K562 (cell line): ENCODE results near the gene KCNC3. TPM values are rescaled to one million over a fixed set of nuclear protein-coding genes. Genes with fewer than 3 reads are reported as not detected.
A peak's percentile ranks its signal among the peaks of the same experiment; 100 is the strongest.

Experiments
- ARID1B ChIP-seq: fragments of 450-650 bp; IDR thresholded peaks from 2 replicates; pipeline ENCODE4 v1.6.1; 2016; ENCODE audit warnings: antibody characterized with exemption, mild to moderate bottlenecking, inconsistent platforms
- BRCA1 ChIP-seq, 2 experiments: fragments of 450-650 bp in 1 of 2; sonication (generic) in 1 of 2; formaldehyde crosslinking in 1 of 2; IDR thresholded peaks; 2 replicates each; pipeline versions ENCODE4 v1.5.0 to v1.6.1; 2017 to 2020; ENCODE audit warnings: mild to moderate bottlenecking in 1 of 2, missing genetic modification reagents in 1 of 2
- CHD4 ChIP-seq: fragments of 200-600 bp; sonication (generic); IDR thresholded peaks from 3 replicates; pipeline ENCODE4 v1.6.1; 2012; ENCODE audit warnings: low read depth, mild to moderate bottlenecking, mixed read lengths, low read length, inconsistent platforms; ENCODE audit not compliant: insufficient read depth, insufficient replicate concordance, poor library complexity, severe bottlenecking
- CSDE1 ChIP-seq, 2 experiments: fragments of 450-650 bp; IDR thresholded peaks; 2 replicates each; pipeline ENCODE4 v1.6.1; 2016; ENCODE audit warnings: mild to moderate bottlenecking in 1 of 2
- MECOM ChIP-seq: fragments of 250-450 bp; sonication (Bioruptor Pico); IDR thresholded peaks from 2 replicates; pipeline ENCODE4 v1.8.0; 2022; ENCODE audit warnings: inconsistent platforms
- NFXL1 ChIP-seq: fragments of 450-650 bp; formaldehyde crosslinking; IDR thresholded peaks from 2 replicates; pipeline ENCODE4 v1.4.0; 2021; ENCODE audit warnings: mild to moderate bottlenecking
- SMARCA4 ChIP-seq: fragments of 450-650 bp; IDR thresholded peaks from 2 replicates; pipeline ENCODE4 v1.6.1; 2016
- ZSCAN29 ChIP-seq: fragments of 450-650 bp; IDR thresholded peaks from 2 replicates; pipeline ENCODE4 v1.6.1; 2017
- polyA plus RNA-seq, 8 experiments: library from polyadenylated mRNA; depleted of rRNA in 4 of 8; stranded (reverse) in 5 of 8; unstranded in 3 of 8; fragments of >200 nt; fragmentation: Nextera tagmentation in 2 of 8; fragmentation: Illumina TruSeq in 1 of 8; extraction: Ambion mirVana in 2 of 8; extraction: Trizol in 1 of 8; gene quantifications; 2 replicates each; pipeline versions ENCODE4 v1.2.1 to v1.2.3, GENCODE V29; 2011 to 2014; ENCODE audit warnings: inconsistent platforms in 1 of 8, missing spikeins in 1 of 8
- total RNA-seq, 7 experiments: library from RNA; depleted of rRNA in 6 of 7; stranded (reverse); fragments of >200 nt in 6 of 7; fragmentation: Illumina TruSeq in 2 of 7; extraction: Trizol in 2 of 7; gene quantifications; 2 replicates each; pipeline versions ENCODE4 v1.2.1 to v1.2.3, GENCODE V29; 2011 to 2021; ENCODE audit warnings: low replicate concordance in 1 of 7
- TF ChIP-seq, protein P1 (sequence below): sonication (generic); formaldehyde crosslinking; IDR thresholded peaks from 2 replicates; pipeline ENCODE4 v1.8.1; 2023; ENCODE audit warnings: missing genetic modification reagents, mild to moderate bottlenecking, borderline replicate concordance
- TF ChIP-seq, protein P2 (sequence below), 2 experiments: fragments of 450-650 bp in 1 of 2; sonication (generic) in 1 of 2; formaldehyde crosslinking; conservative IDR thresholded peaks; 2 replicates each; pipeline versions ENCODE4 v1.4.0 to v1.8.1; 2020 to 2022; ENCODE audit warnings: mild to moderate bottlenecking in 1 of 2, missing genetic modification reagents in 1 of 2
- TF ChIP-seq, protein P3 (sequence below): sonication (generic); formaldehyde crosslinking; IDR thresholded peaks from 2 replicates; pipeline ENCODE4 v1.8.0; 2022; ENCODE audit warnings: mild to moderate bottlenecking, low read depth, missing genetic modification reagents
- TF ChIP-seq, protein P4 (sequence below): fragments of 450-650 bp; IDR thresholded peaks from 2 replicates; pipeline ENCODE4 v1.6.1; 2016; ENCODE audit warnings: low read depth, mild to moderate bottlenecking, moderate library complexity
- TF ChIP-seq, protein P5 (sequence below): fragments of 250-450 bp; sonication (Bioruptor Pico); IDR thresholded peaks from 2 replicates; pipeline ENCODE4 v1.5.0; 2022; ENCODE audit warnings: mild to moderate bottlenecking
- TF ChIP-seq, protein P6 (sequence below): sonication (generic); formaldehyde crosslinking; IDR thresholded peaks from 2 replicates; pipeline ENCODE4 v1.8.1; 2023; ENCODE audit warnings: mild to moderate bottlenecking, missing genetic modification reagents

KCNC3 gene
- total and polyA plus RNA-seq, 9 of the 15 experiments (the other 6 are each of a cell fraction or from before 2014, with no cell fraction given): 0.03 to 26.2 (median 2.0) TPM

DNA sequence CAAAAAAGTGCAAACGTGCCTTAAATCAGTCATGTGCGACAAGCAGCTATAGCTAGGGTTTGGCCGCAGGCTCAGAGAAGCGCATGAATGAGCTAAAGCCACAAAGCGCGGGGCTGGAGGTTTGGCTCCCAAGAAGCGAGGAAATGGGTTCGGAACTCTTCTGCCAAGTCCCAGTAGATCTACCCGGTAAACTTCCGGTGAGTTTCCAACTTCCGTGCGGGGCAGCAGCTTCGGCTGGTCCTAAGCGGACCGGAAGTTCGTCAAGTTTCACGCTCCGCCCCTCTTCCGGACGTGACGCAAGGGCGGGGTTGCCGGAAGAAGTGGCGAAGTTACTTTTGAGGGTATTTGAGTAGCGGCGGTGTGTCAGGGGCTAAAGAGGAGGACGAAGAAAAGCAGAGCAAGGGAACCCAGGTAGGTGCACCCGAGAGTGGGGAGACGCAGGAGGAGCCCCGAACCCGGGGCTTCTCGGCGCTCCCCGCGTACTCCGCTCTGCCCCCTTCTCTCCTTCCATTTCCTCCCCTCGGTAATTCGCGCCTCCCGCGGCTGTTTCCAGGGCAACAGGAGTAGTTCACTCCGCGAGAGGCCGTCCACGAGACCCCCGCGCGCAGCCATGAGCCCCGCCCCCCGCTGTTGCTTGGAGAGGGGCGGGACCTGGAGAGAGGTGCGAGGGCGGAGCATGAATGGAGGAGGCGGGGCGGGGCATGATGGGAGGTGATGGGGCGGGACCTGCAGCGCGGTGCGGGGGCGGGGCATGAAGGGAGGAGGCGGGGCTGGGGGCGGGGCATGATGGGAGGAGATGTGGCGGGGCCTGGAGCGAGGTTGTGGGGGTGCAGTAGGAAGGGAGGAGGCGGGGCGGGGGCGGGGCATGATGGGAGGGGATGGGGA lies 47.2 kb upstream of the KCNC3 start, which contains the start of gene NR1H2 (continued):
- TF ChIP-seq, protein P1, sequence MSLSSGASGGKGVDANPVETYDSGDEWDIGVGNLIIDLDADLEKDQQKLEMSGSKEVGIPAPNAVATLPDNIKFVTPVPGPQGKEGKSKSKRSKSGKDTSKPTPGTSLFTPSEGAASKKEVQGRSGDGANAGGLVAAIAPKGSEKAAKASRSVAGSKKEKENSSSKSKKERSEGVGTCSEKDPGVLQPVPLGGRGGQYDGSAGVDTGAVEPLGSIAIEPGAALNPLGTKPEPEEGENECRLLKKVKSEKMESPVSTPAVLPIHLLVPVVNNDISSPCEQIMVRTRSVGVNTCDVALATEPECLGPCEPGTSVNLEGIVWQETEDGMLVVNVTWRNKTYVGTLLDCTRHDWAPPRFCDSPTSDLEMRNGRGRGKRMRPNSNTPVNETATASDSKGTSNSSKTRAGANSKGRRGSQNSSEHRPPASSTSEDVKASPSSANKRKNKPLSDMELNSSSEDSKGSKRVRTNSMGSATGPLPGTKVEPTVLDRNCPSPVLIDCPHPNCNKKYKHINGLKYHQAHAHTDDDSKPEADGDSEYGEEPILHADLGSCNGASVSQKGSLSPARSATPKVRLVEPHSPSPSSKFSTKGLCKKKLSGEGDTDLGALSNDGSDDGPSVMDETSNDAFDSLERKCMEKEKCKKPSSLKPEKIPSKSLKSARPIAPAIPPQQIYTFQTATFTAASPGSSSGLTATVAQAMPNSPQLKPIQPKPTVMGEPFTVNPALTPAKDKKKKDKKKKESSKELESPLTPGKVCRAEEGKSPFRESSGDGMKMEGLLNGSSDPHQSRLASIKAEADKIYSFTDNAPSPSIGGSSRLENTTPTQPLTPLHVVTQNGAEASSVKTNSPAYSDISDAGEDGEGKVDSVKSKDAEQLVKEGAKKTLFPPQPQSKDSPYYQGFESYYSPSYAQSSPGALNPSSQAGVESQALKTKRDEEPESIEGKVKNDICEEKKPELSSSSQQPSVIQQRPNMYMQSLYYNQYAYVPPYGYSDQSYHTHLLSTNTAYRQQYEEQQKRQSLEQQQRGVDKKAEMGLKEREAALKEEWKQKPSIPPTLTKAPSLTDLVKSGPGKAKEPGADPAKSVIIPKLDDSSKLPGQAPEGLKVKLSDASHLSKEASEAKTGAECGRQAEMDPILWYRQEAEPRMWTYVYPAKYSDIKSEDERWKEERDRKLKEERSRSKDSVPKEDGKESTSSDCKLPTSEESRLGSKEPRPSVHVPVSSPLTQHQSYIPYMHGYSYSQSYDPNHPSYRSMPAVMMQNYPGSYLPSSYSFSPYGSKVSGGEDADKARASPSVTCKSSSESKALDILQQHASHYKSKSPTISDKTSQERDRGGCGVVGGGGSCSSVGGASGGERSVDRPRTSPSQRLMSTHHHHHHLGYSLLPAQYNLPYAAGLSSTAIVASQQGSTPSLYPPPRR: no peak
- TF ChIP-seq CSDE1 (IDR thresholded peaks at IDR 0.05) (no peak), NFXL1 (CRISPR knock-in tag) (no peak), SMARCA4 (no peak; the same call in 1 of the 2 replicates), MECOM (CRISPR knock-in tag) (no peak; the same call in 1 of the 2 replicates), BRCA1 (IDR thresholded peaks at IDR 0.05) (no peak), BRCA1 (CRISPR knock-in tag; IDR thresholded peaks at IDR 0.05) (no peak), ARID1B (peak; percentile 20; the same call in 1 of the 2 replicates), ZSCAN29 (no peak), CHD4 (no peak)
- TF ChIP-seq, protein P2, sequence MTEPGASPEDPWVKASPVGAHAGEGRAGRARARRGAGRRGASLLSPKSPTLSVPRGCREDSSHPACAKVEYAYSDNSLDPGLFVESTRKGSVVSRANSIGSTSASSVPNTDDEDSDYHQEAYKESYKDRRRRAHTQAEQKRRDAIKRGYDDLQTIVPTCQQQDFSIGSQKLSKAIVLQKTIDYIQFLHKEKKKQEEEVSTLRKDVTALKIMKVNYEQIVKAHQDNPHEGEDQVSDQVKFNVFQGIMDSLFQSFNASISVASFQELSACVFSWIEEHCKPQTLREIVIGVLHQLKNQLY (CRISPR knock-in tag; conservative IDR thresholded peaks at IDR 0.05): peak; percentile 51 to 64; a peak in 1 of 4 replicates
- TF ChIP-seq, protein P3, sequence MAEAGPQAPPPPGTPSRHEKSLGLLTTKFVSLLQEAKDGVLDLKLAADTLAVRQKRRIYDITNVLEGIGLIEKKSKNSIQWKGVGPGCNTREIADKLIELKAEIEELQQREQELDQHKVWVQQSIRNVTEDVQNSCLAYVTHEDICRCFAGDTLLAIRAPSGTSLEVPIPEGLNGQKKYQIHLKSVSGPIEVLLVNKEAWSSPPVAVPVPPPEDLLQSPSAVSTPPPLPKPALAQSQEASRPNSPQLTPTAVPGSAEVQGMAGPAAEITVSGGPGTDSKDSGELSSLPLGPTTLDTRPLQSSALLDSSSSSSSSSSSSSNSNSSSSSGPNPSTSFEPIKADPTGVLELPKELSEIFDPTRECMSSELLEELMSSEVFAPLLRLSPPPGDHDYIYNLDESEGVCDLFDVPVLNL (CRISPR knock-in tag): no peak
- TF ChIP-seq, protein P4, sequence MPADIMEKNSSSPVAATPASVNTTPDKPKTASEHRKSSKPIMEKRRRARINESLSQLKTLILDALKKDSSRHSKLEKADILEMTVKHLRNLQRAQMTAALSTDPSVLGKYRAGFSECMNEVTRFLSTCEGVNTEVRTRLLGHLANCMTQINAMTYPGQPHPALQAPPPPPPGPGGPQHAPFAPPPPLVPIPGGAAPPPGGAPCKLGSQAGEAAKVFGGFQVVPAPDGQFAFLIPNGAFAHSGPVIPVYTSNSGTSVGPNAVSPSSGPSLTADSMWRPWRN: 0 out of 2 replicates have a peak, but pooled peaks have one; percentile 10
- TF ChIP-seq, protein P5, sequence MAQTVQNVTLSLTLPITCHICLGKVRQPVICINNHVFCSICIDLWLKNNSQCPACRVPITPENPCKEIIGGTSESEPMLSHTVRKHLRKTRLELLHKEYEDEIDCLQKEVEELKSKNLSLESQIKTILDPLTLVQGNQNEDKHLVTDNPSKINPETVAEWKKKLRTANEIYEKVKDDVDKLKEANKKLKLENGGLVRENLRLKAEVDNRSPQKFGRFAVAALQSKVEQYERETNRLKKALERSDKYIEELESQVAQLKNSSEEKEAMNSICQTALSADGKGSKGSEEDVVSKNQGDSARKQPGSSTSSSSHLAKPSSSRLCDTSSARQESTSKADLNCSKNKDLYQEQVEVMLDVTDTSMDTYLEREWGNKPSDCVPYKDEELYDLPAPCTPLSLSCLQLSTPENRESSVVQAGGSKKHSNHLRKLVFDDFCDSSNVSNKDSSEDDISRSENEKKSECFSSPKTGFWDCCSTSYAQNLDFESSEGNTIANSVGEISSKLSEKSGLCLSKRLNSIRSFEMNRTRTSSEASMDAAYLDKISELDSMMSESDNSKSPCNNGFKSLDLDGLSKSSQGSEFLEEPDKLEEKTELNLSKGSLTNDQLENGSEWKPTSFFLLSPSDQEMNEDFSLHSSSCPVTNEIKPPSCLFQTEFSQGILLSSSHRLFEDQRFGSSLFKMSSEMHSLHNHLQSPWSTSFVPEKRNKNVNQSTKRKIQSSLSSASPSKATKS: no peak
- TF ChIP-seq, protein P6, sequence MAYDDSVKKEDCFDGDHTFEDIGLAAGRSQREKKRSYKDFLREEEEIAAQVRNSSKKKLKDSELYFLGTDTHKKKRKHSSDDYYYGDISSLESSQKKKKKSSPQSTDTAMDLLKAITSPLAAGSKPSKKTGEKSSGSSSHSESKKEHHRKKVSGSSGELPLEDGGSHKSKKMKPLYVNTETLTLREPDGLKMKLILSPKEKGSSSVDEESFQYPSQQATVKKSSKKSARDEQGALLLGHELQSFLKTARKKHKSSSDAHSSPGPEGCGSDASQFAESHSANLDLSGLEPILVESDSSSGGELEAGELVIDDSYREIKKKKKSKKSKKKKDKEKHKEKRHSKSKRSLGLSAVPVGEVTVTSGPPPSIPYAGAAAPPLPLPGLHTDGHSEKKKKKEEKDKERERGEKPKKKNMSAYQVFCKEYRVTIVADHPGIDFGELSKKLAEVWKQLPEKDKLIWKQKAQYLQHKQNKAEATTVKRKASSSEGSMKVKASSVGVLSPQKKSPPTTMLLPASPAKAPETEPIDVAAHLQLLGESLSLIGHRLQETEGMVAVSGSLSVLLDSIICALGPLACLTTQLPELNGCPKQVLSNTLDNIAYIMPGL (CRISPR knock-in tag): no peak
